ENCODE measurements around the gene SLC4A5. TPM values are rescaled to one million over a fixed set of nuclear protein-coding genes. Genes with fewer than 3 reads are reported as not detected.
"Not testable (repeated sequence)": the region's sequence is repeated elsewhere in the genome, so short reads cannot be mapped to it uniquely, and the experiment has no call there.

Gene SLC4A5
- total RNA-seq, 4 donors from 2014 or later: 4.2 to 22.9 (median 9.5) TPM

GRCh38 chr2:74238879-74239278, 104.3 kb downstream of the SLC4A5 start:
- TF ChIP-seq EP300 (IDR thresholded peaks at IDR 0.05) (no peak), POLR2A (IDR thresholded peaks at IDR 0.05) (no peak), CTCF (IDR thresholded peaks at IDR 0.05) (no peak)
- DNase-seq (ENCODE audit: low spot score in 2 of 2): peak in 1 of 2 donors; percentile 19
- Histone ChIP-seq H3K4me3 (no peak overlapping the region), H3K9me3 (no peaks in the 10 kb centered on the region), H3K27me3 (no peaks in the 10 kb centered on the region), H3K36me3 (peaks cover 0 to 35% (median 0%) of the 10 kb centered on the region in 3 donors), H3K4me1 (no peaks in the 10 kb centered on the region), H3K27ac (no peak overlapping the region)
- WGBS, 2 donors: 89 to 90% methylated on average over 2 of the region's 2 CpGs

DNA sequence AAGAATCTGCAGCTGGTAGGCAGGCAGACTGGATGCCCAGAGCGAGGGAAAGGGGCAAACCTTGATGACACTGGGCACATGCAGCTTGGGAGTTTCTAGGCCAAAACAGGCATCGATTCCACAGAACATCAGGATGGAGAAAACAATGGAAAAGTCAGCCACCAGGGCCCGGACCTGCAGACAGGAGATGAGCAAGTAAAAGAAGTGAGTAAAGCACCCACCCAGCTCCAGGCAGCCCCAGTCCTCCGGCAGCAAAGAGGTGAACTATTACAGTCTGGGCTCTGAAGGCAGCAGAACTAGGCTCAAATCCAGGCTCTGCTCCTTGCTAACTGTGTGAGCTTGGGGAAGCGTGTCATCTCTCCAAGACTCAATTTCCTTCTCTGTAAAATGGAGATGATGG, 108.2 kb downstream of the SLC4A5 start:
- 86 to 98% methylated on average over 5 of the region's 5 CpGs for WGBS, 2 donors
- no peaks in the 10 kb centered on the region for H3K27me3 ChIP-seq
- no peaks in the 10 kb centered on the region for H3K4me1 ChIP-seq
- no peak for DNase-seq (ENCODE audit: low spot score in 2 of 2)
- no peaks in the 10 kb centered on the region for H3K9me3 ChIP-seq
- H3K4me3 ChIP-seq: no peak overlapping the region
- no peak overlapping the region for H3K27ac ChIP-seq
- peaks cover 0 to 67% (median 0%) of the 10 kb centered on the region in 3 donors for H3K36me3 ChIP-seq
- TF ChIP-seq POLR2A (IDR thresholded peaks at IDR 0.05): no peak
- no peak for TF ChIP-seq EP300 (IDR thresholded peaks at IDR 0.05)
- no peak for TF ChIP-seq CTCF (IDR thresholded peaks at IDR 0.05)

DNA sequence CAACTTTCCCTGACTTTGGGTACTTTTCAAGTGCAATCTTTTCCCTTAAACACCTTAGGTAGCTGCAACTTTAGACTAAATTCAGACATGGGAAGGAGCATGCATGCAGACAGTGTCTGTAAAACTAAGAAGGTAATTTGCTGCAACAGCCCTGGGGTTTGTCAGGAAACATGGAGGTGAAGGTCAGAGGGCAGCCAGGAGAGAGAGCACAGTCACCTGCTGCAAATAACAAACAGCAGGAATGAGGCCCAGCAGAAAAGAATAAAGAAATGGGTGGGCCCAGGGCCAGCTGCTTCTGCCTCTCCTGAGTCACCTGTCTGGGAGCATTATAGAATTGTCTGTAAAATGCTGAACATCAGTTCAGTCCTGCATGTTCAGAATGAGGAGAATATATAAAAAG, 109.6 kb downstream of the SLC4A5 start:
- no peak for TF ChIP-seq EP300 (IDR thresholded peaks at IDR 0.05)
- TF ChIP-seq CTCF (IDR thresholded peaks at IDR 0.05): no peak
- no peak for TF ChIP-seq POLR2A (IDR thresholded peaks at IDR 0.05)
- H3K36me3 ChIP-seq: peaks cover 0 to 61% (median 0%) of the 10 kb centered on the region in 3 donors
- H3K4me1 ChIP-seq: no peaks in the 10 kb centered on the region
- H3K27ac ChIP-seq: no peak overlapping the region
- no peak for DNase-seq (ENCODE audit: low spot score in 2 of 2)
- no peak overlapping the region for H3K4me3 ChIP-seq
- no peaks in the 10 kb centered on the region for H3K9me3 ChIP-seq
- no peaks in the 10 kb centered on the region for H3K27me3 ChIP-seq

GRCh38 chr2:74232426-74232825, 110.8 kb downstream of the SLC4A5 start:
- Histone ChIP-seq H3K4me3 (no peak overlapping the region), H3K36me3 (peaks cover 0 to 72% (median 0%) of the 10 kb centered on the region in 3 donors), H3K4me1 (no peaks in the 10 kb centered on the region), H3K27ac (no peak overlapping the region), H3K27me3 (no peaks in the 10 kb centered on the region), H3K9me3 (no peaks in the 10 kb centered on the region)
- 86 to 96% methylated on average over 6 of the region's 6 CpGs for whole genome bisulfite sequencing, 2 donors
- TF ChIP-seq POLR2A (IDR thresholded peaks at IDR 0.05) (no peak), EP300 (IDR thresholded peaks at IDR 0.05) (no peak), CTCF (IDR thresholded peaks at IDR 0.05) (no peak)
- DNase-seq (ENCODE audit: low spot score in 2 of 2): no peak

GRCh38 chr2:74229865-74230264, 113.4 kb downstream of the SLC4A5 start:
- H3K27ac ChIP-seq; H3K9me3 ChIP-seq; DNase-seq (ENCODE audit: low spot score in 2 of 2); H3K4me3 ChIP-seq; H3K27me3 ChIP-seq; H3K4me1 ChIP-seq: not testable (repeated sequence)
- H3K36me3 ChIP-seq: peaks cover 0 to 74% (median 0%) of the 10 kb centered on the region in 3 donors
- WGBS, 2 donors: 96 to 97% methylated on average over 5 of the region's 5 CpGs

DNA sequence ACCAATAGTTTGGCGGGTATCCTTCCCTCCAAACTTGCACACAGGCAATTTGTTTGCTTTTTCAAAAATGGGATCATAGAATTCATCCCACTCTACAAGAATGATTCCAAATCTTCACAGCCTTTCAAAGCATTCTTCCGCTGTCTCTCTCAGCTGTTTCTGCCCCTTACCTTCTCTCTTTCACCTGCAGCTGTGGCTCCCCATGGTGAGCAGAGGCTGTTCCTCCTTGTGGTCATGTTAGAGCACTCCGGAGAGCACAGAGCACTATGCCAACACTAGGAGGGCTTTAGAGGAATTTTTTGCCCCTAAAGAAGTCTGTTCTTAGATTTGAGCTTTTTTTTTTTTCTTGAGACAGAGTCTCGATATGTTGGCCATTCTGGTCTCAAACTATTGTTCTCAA, 114.4 kb downstream of the SLC4A5 start:
- Histone ChIP-seq H3K4me3 (no peak overlapping the region), H3K36me3 (peaks cover 0 to 74% (median 0%) of the 10 kb centered on the region in 3 donors), H3K27me3 (no peaks in the 10 kb centered on the region), H3K9me3 (no peaks in the 10 kb centered on the region), H3K27ac (no peak overlapping the region), H3K4me1 (no peaks in the 10 kb centered on the region)
- no peak for TF ChIP-seq EP300 (IDR thresholded peaks at IDR 0.05)
- no peak for TF ChIP-seq POLR2A (IDR thresholded peaks at IDR 0.05)
- no peak for TF ChIP-seq CTCF (IDR thresholded peaks at IDR 0.05)
- DNase-seq (ENCODE audit: low spot score in 2 of 2): no peak
- 87 to 92% methylated on average over 4 of the region's 4 CpGs for WGBS, 2 donors
